K562 (cell line): ENCODE measurements around the gene RPS27.
"Not testable (repeated sequence)": the region's sequence is repeated elsewhere in the genome, so short reads cannot be mapped to it uniquely, and the experiment has no call there.

ENCODE experiments used
- CBFB ChIP-seq: sonication (generic); formaldehyde crosslinking; IDR thresholded peaks from 2 replicates; pipeline ENCODE4 v1.4.0; 2020; ENCODE audit warnings: mild to moderate bottlenecking, missing genetic modification reagents
- CTCF ChIP-seq, 3 experiments: IDR thresholded peaks in 2 of 3; conservative IDR thresholded peaks in 1 of 3; 2 replicates each; pipeline ENCODE4 v1.5.1; 2011 to 2012; ENCODE audit warnings: low read length in 3 of 3, mild to moderate bottlenecking in 3 of 3, control low read depth in 2 of 3, improper control_type of control experiment in 1 of 3, inconsistent platforms in 1 of 3, low read depth in 1 of 3, mixed read lengths in 1 of 3, moderate library complexity in 1 of 3; ENCODE audit not compliant: insufficient read depth in 2 of 3
- EP300 ChIP-seq: IDR thresholded peaks from 2 replicates; pipeline ENCODE4 v1.6.1; 2012; ENCODE audit warnings: low read length, improper control_type of control experiment
- GABPB1 ChIP-seq: sonication (generic); formaldehyde crosslinking; IDR thresholded peaks from 2 replicates; pipeline ENCODE4 v1.8.0; 2022; ENCODE audit warnings: mild to moderate bottlenecking, missing genetic modification reagents
- HDAC1 ChIP-seq, 2 experiments: fragments of 450-650 bp; IDR thresholded peaks; 2 replicates each; pipeline ENCODE4 v1.6.1; 2016 to 2017; ENCODE audit warnings: inconsistent platforms in 1 of 2, mild to moderate bottlenecking in 1 of 2, moderate library complexity in 1 of 2
- HMG20A ChIP-seq: fragments of 450-650 bp; formaldehyde crosslinking; conservative IDR thresholded peaks from 2 replicates; pipeline ENCODE4 v1.4.0; 2020; ENCODE audit warnings: mild to moderate bottlenecking, mixed read lengths
- POLR2G ChIP-seq: fragments of 200-400 bp; formaldehyde crosslinking; IDR thresholded peaks from 2 replicates; pipeline ENCODE4 v1.6.1; 2017; ENCODE audit warnings: low read depth, mild to moderate bottlenecking, antibody characterized with exemption, low read length, moderate library complexity
- SMC3 ChIP-seq: conservative IDR thresholded peaks from 2 replicates; pipeline ENCODE4 v1.6.1; 2011; ENCODE audit warnings: low read depth, low read length, improper control_type of control experiment; ENCODE audit not compliant: insufficient read depth
- TBP ChIP-seq: optimal IDR thresholded peaks from 2 replicates; pipeline ENCODE3; 2011; ENCODE audit warnings: low read depth, low read length, improper control_type of control experiment
- TRIM28 ChIP-seq: fragments of 450-650 bp; IDR thresholded peaks from 2 replicates; pipeline ENCODE4 v1.6.1; 2017
- ZBTB8A ChIP-seq: fragments of 450-650 bp; IDR thresholded peaks from 2 replicates; pipeline ENCODE4 v1.6.1; 2018; ENCODE audit warnings: mild to moderate bottlenecking, moderate library complexity; ENCODE audit not compliant: partially characterized antibody

GRCh38 chr1:154033697-154034096 lies 43.1 kb downstream of the RPS27 start:
- TF ChIP-seq TBP; ZBTB8A; CTCF (IDR thresholded peaks at IDR 0.05 in 2 of 3, conservative IDR thresholded peaks at IDR 0.05 in 1 of 3; ENCODE audit: insufficient read depth in 2 of 3, low read depth in 1 of 3, low read length in 3 of 3); TRIM28; HMG20A (CRISPR knock-in tag); SMC3; EP300; POLR2G; CBFB (CRISPR knock-in tag); HDAC1 (IDR thresholded peaks at IDR 0.05); GABPB1: not testable (repeated sequence)
